GM21447 (cell line): Measurements from ENCODE around the gene USP1.

Experiments
- ATAC-seq: cut with Tn5 transposase; IDR thresholded peaks from one replicate; pipeline ENCODE4 v1.9.1; 2021; ENCODE audit not compliant: unreplicated experiment

USP1 gene

GRCh38 chr1:62426794-62427193, 10.1 kb upstream of the USP1 start:
- no peak for ATAC-seq

- ATAC-seq: no peak
Observed at GRCh38 chr1:62428351-62428750, 8.5 kb upstream of the USP1 start.

- ATAC-seq: no peak
Observed at GRCh38 chr1:62429581-62429980, 7.3 kb upstream of the USP1 start.

GRCh38 chr1:62433861-62434617, 2.8 kb upstream of the USP1 start:
- no peak for ATAC-seq

- ATAC-seq: no peak
Observed at GRCh38 chr1:62434618-62435001, 2.2 kb upstream of the USP1 start.

- ATAC-seq: no peak
Observed at GRCh38 chr1:62435231-62436038, 1.4 kb upstream of the USP1 start.

- no peak for ATAC-seq
Observed at GRCh38 chr1:62436039-62436465, 797 bp upstream of the USP1 start.

- no peak for ATAC-seq
Observed at GRCh38 chr1:62437273-62437940, 558 bp downstream of the USP1 start.

GRCh38 chr1:62438163-62438562, 1.3 kb downstream of the USP1 start:
- ATAC-seq: no peak

- peak; percentile 22 for ATAC-seq
Observed at GRCh38 chr1:62439652-62440371, 3.0 kb downstream of the USP1 start.

GRCh38 chr1:62444701-62445100, 7.9 kb downstream of the USP1 start:
- ATAC-seq: no peak

- ATAC-seq: no peak
Observed at GRCh38 chr1:62448221-62448933, 11.5 kb downstream of the USP1 start.

GRCh38 chr1:62450301-62450700, 13.5 kb downstream of the USP1 start:
- ATAC-seq: no peak

GRCh38 chr1:62452951-62453350, 16.1 kb downstream of the USP1 start:
- no peak for ATAC-seq

- no peak for ATAC-seq
Observed at GRCh38 chr1:62457955-62458354, 21.1 kb downstream of the USP1 start.

GRCh38 chr1:62462370-62462769, 25.5 kb downstream of the USP1 start:
- ATAC-seq: no peak

GRCh38 chr1:62467092-62467491, 30.2 kb downstream of the USP1 start:
- ATAC-seq: no peak

GRCh38 chr1:62476525-62477219, 39.8 kb downstream of the USP1 start:
- no peak for ATAC-seq

GRCh38 chr1:62481681-62482080, 44.8 kb downstream of the USP1 start:
- no peak for ATAC-seq
